C1 segment of cervical spinal cord (tissue), 14 donors: ENCODE results near the gene GSTT2B.
"Not testable (repeated sequence)": the region's sequence is repeated elsewhere in the genome, so short reads cannot be mapped to it uniquely, and the experiment has no call there.

ENCODE experiments used
- DNase-seq, 14 donors: peaks; one replicate each; lab custom pipeline; 2025; lab: John Stamatoyannopoulos, UW

Gene GSTT2B

DNA sequence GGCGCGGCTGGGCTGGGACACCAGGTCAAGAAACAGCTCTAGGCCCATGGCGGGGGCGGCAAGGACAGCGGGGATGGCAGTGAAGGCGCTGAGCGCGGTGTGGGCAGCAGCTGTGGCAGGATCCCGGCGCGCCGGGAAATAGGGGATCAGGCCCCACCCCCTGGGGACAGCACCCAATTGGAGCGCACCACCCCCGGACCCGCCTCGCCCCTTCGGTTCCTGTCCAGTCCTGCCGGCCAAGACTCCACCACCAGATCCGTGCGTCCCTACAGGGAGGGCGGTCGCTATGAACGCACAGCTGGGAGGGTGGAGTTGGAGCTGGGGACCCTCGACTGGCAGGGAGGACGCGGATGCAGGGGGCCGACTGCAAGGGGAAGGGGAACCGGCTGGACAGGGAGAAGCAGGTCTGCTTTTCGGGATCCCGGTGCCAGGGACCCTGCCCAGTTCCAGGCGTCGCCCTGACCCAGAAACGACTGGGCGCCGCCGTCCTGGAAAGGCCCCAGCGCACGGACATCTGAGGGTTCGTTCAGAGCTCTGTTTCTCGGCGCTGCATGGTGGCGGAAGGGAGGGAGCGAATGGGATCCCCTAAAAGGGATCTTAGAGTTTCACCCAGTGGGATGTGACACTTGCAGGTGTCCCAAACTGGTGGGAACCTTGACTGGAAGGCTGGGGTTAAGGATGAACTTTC lies at the start of gene GSTT2B:
TSS of gene GSTT2B (minus strand) at position 112 of the 688 bp plus-strand sequence. CDS start at position 48, 64 bp downstream.
- DNase-seq, result not testable (repeated sequence)

DNA sequence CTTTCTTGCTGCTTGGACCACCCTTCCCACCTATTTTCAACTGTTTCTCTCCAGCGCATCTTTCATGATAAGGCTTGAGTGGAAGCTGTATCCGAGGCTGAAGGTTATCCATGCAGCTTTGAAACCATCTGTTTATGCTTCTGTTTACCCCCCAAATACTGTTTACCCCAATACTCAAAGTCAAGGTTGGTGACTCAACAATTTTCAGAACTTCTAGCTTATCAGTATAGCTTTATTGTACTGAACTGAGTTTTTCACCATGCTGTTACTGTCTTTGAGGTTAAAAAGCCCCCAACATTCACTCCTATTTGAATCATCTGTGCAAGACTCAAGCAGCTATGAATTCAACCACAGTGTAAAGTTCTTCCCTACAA lies 49.0 kb upstream of the GSTT2B start:
- no peak for DNase-seq

- DNase-seq, result no peak
Observed at GRCh38 chr22:24009227-24010017, 48.4 kb upstream of the GSTT2B start.

DNA sequence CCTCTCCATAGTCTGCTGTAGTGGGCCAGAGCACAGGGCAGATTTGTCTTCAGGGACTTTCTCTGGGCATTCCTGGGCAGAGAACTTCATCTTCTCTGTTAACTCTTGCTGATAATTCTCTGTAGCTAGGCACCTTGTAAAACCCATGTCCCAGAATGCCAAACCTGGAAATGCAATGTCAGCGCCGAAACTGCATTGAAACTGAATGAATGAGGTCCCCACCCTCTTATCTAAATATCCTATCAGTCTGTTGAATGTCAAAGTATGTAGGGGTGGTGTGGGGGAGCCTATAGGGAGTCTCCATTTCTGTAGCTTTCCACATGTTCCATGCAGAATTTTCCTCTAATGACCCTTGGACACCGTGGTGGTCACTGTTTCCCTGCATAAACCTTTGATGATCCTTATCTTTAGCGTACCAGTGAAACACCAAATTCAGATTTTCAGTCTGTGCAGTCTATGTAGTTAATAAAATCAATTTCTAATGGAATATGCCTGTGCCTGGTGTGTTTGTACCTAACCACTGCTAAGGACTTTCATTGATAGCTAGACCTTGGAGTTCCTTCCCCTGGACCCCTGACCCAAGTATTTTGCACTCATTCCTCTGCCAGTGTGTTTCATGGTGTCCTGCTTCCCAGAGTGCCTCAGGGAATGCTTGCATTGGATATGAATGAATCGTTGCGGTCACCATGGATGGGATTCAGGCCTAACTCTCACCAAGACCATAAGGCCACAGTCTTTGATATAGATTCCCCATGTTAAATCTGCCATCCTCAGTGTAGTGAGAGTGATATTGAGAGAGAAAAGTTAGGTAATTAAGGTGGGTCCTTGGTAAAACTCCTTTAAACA lies 47.6 kb upstream of the GSTT2B start:
- no peak for DNase-seq

DNA sequence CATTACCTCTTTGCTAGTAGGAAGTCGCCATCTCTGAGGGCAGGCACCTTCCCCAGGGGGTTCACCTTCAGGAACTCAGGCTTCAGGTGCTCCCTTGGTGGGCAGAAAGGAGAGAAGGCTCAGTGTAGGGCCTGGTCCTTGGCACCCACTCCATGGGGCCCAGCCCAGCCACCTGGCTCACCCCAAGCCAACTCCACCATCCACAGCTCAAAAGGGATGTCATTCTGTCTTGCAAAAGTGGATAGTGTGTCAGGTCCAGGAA lies 47.0 kb upstream of the GSTT2B start:
- DNase-seq, result no peak

DNA sequence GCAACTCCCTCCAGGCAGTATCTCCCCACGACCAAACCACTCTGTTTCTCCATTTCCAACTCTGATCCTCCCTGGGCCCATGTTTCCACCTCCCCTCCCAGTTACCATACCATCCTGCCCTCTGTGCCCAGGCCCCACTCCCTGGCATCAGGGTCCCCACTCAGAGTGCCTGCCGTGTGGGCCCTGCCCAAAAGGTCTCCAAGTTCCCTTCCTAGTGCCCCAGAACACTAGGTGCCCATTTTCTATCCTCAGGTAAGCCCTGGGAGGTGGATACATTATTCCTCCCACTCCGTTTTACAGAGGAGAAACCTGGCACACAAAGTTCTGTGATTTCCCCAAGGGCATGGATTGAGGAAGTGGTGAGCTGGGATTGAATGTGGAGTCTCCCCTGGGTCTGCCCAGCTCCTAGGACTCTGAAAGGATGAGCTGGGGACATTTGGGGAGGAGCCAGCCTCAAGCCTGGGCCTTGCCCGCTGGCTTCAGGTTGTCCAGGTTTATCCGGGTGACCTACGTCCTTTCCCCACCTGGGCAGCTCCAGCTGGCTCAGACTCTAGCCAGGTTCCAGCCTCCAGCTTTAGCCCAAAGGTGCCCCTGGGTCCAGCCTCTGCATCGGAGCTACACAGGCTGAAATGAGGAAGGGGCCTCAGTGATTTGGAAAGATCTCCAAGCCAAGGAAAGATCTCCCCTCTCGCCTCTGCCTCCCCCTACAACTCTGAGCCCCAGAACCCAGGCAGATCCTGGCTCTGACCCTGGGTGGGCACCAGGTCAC lies 46.4 kb upstream of the GSTT2B start:
- no peak for DNase-seq

GRCh38 chr22:24006914-24007214 lies 45.9 kb upstream of the GSTT2B start:
- no peak for DNase-seq

DNA sequence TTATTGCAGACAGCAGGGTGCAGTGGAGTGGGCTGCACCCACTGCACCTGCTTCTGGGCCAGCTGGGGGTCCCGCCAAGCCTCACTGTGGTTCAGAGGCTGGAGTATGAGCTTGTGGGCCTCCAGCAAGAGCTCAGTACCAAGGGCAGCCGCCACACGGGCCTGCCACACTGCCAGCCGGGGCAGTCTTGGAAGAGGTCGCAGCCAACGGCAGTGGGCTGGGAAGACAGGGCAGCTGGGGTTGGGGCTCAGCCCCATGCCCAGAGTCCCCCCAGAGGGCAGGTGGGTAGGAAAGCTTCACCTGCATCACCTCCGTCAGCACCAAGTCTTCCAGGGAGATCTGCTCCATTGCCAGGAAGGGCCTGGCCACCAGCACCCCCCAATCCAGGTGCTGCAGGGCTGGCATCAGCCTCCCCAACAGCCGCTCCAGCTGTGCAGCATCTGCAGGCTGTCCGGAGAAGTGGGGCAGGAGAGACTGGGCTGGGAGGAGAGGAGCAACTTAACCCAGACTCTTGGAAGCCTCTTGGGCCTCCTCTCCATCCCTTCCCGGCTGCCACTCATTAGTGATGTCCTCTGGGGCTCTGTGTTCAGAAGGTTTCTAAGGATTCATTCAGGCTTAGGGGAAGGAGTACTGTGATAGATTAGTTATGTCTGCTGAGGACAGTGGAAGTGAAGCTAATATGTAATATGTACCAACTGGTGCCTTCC lies 45.4 kb upstream of the GSTT2B start:
- DNase-seq, result no peak

GRCh38 chr22:24005201-24005600 lies 44.2 kb upstream of the GSTT2B start, which contains the start of gene GSTT4:
TSS of gene GSTT4 (minus strand) at chr22:24005453. CDS start at chr22:24005356, 97 bp downstream.
- DNase-seq, result peak in 4 of 14 donors; percentile 14 to 44 (median 24)

DNA sequence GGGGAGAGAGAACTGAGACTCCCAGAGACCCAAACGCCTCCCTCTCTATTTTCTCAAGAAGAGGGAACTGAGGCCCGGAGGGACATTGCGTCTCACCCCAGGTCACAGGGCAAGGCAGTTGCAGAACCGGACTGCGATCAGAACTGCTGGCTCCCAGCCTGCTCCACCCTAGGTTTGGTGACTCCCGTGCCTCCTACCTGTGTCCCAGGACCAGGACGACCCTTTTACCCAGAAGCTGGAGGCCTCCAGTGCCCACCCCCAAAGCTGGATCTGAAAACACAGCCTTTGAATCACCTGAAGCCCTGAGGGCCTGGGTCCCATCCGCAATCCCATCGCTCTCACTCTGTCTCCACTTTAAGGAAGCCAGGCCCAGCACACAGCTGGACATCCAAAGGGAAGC lies 42.9 kb upstream of the GSTT2B start:
- no peak for DNase-seq

- no peak for DNase-seq
Observed at GRCh38 chr22:24002851-24003250, 41.9 kb upstream of the GSTT2B start.

- no peak for DNase-seq
Observed at GRCh38 chr22:24002272-24002671, 41.3 kb upstream of the GSTT2B start.

GRCh38 chr22:24001314-24001713 lies 40.3 kb upstream of the GSTT2B start:
- DNase-seq, result no peak

DNA sequence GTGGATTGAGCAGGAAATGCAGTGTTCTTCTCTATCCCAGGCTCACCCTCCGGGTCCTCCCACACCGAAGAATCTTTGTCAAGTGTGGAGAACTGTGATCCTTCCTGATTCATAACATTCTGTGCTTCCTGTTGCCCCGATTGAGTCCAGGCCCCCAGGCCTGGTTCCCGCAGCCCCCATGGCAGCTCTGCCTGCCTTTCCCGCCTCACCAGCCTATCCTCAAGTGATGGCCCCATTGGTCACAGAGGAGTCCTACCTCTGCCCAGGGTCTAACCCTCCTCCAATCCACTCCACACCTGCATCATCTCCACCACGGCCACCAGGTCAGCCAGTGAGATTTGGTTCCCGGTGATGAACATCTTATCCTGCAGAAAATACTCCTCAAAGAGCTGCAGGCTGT lies 38.8 kb upstream of the GSTT2B start:
- not testable (repeated sequence) for DNase-seq

DNA sequence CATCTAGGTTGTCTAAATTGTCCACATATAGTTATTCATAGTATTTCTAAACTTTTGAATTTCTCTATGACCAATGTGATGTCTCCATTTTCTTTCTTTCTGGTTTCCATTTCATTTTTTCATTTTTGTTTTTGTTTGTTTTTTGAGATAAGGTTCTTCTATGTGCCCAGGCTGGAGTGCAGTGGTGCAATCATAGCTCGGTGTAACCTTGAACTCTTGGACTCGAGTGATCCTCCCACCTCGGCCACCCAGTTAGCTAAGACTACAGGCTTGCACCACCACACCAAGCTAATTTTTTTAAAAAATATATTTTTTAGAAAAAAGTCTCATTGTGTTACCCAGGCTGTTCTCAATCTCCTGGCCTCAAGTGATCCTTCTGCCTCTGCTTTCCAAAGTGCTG lies 36.1 kb upstream of the GSTT2B start:
- no peak for DNase-seq

DNA sequence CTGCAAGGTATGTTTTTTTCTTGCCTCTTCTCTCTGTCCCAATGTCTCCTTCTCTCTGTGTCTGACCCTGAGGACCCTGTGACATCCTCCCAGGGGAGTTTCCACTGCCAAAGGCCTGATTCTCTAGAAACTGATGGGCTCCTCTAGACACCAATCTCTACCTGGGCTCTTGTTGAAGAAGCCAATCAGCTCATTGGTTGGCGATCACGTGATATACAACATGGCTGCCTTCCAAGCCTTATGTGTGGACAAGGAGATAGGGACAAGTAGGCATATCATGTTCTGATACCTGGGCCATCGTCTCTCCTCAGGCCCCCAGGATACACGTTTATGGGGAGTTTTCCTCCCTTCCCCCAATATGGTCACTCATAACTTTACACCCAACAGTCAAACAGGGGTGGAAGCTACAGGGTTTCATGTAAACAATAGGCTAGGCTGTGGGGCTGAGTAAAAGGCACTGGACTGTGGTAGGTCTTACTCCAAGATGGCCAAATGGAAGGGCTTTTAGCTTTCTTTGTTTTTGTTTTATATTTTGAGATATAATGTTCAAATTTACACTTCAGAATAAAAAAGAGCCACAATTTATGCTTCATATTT lies 32.7 kb upstream of the GSTT2B start:
- DNase-seq, result not testable (repeated sequence)

DNA sequence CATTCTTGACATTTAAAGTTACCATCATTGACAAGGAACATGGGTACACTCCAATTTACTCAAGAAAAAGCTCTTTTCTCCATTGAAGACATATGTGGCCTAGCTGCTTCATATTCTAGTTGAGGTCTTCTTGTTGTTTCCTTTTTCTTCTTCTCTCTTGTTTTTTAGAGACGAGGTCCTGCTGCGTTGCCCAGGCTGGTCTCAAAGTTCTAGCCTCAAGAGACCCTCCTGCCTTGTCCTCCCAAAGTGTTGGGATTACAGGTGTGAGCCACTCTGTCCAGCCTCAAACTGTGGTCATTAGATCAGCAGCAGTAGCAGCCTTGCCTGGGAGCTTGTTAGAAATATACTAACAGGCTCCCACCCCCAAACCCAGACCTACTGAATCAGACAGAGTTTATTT lies 32.1 kb upstream of the GSTT2B start:
- not testable (repeated sequence) for DNase-seq

DNA sequence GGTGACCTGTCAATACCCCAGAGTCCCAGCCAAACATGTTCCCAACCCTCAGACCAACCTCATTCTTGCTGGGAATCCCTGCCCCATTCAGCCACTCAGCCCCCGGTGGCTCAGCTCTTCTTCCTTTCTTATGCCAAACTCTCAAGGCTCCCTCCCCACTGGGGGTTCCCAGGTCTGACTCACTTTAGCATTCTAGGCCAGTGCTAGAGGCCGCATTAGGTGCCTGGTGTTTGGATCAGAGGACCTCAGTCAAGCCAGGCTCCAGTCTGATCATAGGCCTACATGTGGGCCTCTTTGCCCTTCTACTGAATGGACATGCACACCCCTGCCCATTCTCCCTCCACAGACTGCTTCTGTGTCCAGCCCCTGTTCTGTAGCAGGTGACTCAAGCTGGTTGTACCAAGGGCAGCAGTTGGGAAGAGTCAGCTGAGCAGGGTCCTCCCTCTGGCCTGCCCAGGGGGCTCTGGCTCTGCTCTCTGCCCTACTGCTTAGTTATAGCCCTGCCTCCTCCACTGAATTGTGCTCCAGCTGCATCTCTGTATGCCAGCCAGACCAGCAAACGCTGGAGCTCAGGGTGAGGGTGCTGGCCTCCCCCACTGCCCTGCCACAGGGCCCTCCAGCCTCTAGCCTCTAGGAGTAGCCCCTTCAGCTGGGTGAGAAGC lies 28.7 kb upstream of the GSTT2B start:
- DNase-seq, result peak in 1 of 14 donors; percentile 31

GRCh38 chr22:23986538-23987178 lies 25.7 kb upstream of the GSTT2B start:
- not testable (repeated sequence) for DNase-seq

DNA sequence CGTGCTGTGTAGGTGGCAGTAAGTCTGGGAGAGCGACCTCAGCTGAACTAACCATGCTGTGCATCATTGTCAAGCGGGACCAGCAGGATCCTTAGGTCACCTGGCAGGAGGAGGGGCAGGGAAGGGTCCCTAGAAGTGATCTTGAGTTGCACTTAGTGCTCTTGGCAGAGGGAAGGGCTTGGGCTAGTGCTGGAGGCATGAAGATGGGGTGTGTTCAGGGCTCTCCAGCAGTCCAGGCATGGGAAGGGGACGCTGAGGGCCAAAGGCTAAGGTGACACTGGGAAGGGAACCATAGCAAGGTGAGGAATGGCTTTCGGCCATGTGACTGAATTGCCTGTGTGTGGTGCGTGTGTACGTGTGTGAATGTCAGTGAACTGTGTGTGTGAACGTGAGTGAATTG lies 25.1 kb upstream of the GSTT2B start:
- not testable (repeated sequence) for DNase-seq
